Measurements from ENCODE around the gene CUX1.
"Not testable (repeated sequence)": the region's sequence is repeated elsewhere in the genome, so short reads cannot be mapped to it uniquely, and the experiment has no call there.

The CUX1 gene

DNA sequence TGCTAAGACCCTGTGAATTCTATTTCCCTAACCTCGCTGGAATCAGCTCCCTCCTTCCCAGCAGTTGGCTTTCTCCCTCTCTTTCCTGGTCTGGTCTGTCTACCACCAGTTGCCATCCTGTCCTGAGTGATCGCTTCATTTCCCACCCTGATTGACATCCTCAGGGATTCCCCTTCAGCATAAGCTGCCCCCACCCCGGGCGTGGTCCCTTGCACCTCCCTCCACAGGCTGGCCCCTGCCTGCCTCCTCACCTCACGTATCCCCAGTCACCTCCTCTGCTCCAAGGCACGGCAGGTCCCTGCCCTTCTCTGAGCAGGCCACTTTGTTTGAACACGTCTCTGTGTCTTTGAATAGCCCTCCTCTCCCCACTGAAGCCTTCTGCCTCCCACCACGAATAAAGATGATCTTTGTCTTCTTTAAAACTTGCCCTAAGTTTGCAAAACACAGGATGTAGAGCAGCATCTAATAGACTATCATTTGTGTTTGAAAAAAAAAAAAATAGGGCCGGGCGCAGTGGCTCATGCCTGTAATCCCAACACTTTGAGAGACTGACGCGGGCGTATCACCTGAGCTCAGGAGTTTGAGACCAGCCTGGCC is 233.5 kb downstream of the CUX1 start:
- TF ChIP-seq KLF1 (tag by site-specific recombination; IDR thresholded peaks at IDR 0.05), result peak; percentile 93
- TF ChIP-seq ZNF302 (tag by site-specific recombination; IDR thresholded peaks at IDR 0.05; ENCODE audit: low read depth), result no peak
- TF ChIP-seq SCRT2 (tag by site-specific recombination; IDR thresholded peaks at IDR 0.05), result peak; percentile 37; the same call in 1 of the 2 replicates
- TF ChIP-seq, protein P1, sequence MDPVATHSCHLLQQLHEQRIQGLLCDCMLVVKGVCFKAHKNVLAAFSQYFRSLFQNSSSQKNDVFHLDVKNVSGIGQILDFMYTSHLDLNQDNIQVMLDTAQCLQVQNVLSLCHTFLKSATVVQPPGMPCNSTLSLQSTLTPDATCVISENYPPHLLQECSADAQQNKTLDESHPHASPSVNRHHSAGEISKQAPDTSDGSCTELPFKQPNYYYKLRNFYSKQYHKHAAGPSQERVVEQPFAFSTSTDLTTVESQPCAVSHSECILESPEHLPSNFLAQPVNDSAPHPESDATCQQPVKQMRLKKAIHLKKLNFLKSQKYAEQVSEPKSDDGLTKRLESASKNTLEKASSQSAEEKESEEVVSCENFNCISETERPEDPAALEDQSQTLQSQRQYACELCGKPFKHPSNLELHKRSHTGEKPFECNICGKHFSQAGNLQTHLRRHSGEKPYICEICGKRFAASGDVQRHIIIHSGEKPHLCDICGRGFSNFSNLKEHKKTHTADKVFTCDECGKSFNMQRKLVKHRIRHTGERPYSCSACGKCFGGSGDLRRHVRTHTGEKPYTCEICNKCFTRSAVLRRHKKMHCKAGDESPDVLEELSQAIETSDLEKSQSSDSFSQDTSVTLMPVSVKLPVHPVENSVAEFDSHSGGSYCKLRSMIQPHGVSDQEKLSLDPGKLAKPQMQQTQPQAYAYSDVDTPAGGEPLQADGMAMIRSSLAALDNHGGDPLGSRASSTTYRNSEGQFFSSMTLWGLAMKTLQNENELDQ (tag by site-specific recombination; IDR thresholded peaks at IDR 0.05; ENCODE audit: low read depth), result no peak
- ChIA-PET POLR2A (interaction anchor here (0.6 to 1.1 kb wide), 2 partner anchors 10 to 14 kb away, joined by 4 to 8 read pairs; no protein-coding TSS in a partner anchor), CTCF (no interaction called here)
- no peak overlapping the region for H3K27ac ChIP-seq (ENCODE audit: extremely low read depth, low read depth, low read length)
- H3K36me3 ChIP-seq (ENCODE audit: control insufficient read depth in 2 of 2, insufficient read depth in 1 of 2, low read length in 2 of 2), result no peaks in the 10 kb centered on the region
- H3K4me3 ChIP-seq (ENCODE audit: low read depth, low read length), result no peak overlapping the region
- H3K4me1 ChIP-seq (ENCODE audit: control insufficient read depth, insufficient read depth, low read length), result peaks cover under 1% of the 10 kb centered on the region; the same call in 1 of the 2 replicates
- H3K9me3 ChIP-seq (ENCODE audit: control insufficient read depth, insufficient read depth, low read depth, low read length), result no peaks in the 10 kb centered on the region

DNA sequence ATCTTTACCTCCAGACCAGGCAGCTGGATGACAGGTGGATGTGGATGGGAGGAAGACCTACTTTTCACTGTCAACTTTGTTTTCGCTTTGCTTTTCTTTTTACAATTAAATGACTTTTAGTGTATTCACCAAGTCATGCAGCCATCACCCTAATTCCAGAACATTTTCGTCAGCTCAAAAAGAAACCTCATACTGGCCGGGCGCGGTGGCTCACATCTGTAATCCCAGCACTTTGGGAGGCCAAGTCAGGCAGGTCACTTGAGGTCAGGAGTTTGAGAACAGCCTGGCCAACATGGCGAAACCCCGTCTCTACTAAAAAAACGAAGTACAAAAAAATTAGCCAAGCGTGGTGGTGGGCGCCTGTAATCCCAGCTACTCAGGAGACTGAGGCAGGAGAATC is 234.3 kb downstream of the CUX1 start:
- CTCF ChIA-PET; H3K9me3 ChIP-seq (ENCODE audit: control insufficient read depth, insufficient read depth, low read depth, low read length); POLR2A ChIA-PET; H3K4me1 ChIP-seq (ENCODE audit: control insufficient read depth, insufficient read depth, low read length); H3K27ac ChIP-seq (ENCODE audit: extremely low read depth, low read depth, low read length); H3K4me3 ChIP-seq (ENCODE audit: low read depth, low read length); H3K36me3 ChIP-seq (ENCODE audit: control insufficient read depth in 2 of 2, insufficient read depth in 1 of 2, low read length in 2 of 2): not testable (repeated sequence)

DNA sequence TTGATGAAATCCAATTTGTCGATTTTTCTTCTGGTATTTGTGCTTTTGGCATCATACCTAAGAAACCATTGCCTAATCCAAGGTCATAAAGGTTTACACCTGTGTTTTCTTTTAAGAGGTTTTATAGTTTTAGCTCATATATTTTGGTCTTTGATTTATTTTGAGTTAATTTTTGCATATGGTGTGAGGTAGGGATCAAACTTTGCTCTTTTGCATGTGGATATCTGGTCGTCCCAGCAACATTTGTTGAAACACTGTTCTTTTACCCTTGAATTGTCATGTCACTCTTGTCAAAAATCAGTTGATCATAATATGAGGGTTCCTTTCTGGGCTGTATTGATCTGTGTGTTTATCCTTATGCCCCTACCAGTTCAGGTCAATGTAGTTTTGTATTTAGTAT is 236.7 kb downstream of the CUX1 start:
- no peak overlapping the region for H3K4me3 ChIP-seq (ENCODE audit: low read depth, low read length)
- no peaks in the 10 kb centered on the region for H3K36me3 ChIP-seq (ENCODE audit: control insufficient read depth in 2 of 2, insufficient read depth in 1 of 2, low read length in 2 of 2)
- ChIA-PET CTCF (interaction anchor here (1.0 kb wide), 1 partner anchor 11 kb away, joined by 4 read pairs; no protein-coding TSS in a partner anchor), POLR2A (no interaction called here)
- no peak overlapping the region for H3K27ac ChIP-seq (ENCODE audit: extremely low read depth, low read depth, low read length)
- no peaks in the 10 kb centered on the region for H3K9me3 ChIP-seq (ENCODE audit: control insufficient read depth, insufficient read depth, low read depth, low read length)
- no peaks in the 10 kb centered on the region for H3K4me1 ChIP-seq (ENCODE audit: control insufficient read depth, insufficient read depth, low read length)
- no peak for TF ChIP-seq ZNF664 (tag by site-specific recombination; IDR thresholded peaks at IDR 0.05)
- TF ChIP-seq YY2 (tag by site-specific recombination; IDR thresholded peaks at IDR 0.05), result no peak
- TF ChIP-seq ZNF140 (tag by site-specific recombination; IDR thresholded peaks at IDR 0.05), result no peak
- TF ChIP-seq ZNF529 (tag by site-specific recombination; IDR thresholded peaks at IDR 0.05; ENCODE audit: insufficient replicate concordance), result no peak
- TF ChIP-seq, protein P2, sequence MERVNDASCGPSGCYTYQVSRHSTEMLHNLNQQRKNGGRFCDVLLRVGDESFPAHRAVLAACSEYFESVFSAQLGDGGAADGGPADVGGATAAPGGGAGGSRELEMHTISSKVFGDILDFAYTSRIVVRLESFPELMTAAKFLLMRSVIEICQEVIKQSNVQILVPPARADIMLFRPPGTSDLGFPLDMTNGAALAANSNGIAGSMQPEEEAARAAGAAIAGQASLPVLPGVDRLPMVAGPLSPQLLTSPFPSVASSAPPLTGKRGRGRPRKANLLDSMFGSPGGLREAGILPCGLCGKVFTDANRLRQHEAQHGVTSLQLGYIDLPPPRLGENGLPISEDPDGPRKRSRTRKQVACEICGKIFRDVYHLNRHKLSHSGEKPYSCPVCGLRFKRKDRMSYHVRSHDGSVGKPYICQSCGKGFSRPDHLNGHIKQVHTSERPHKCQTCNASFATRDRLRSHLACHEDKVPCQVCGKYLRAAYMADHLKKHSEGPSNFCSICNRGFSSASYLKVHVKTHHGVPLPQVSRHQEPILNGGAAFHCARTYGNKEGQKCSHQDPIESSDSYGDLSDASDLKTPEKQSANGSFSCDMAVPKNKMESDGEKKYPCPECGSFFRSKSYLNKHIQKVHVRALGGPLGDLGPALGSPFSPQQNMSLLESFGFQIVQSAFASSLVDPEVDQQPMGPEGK (tag by site-specific recombination; IDR thresholded peaks at IDR 0.05), result no peak
- TF ChIP-seq HOXC10 (CRISPR knock-in tag; IDR thresholded peaks at IDR 0.05), result no peak
- no peak for TF ChIP-seq HOXA7 (CRISPR knock-in tag; IDR thresholded peaks at IDR 0.05; ENCODE audit: borderline replicate concordance)
- no peak for TF ChIP-seq ZNF548 (tag by site-specific recombination; IDR thresholded peaks at IDR 0.05)
- TF ChIP-seq, protein P1 (tag by site-specific recombination; IDR thresholded peaks at IDR 0.05; ENCODE audit: low read depth), result no peak
